Activated CD4-positive, alpha-beta T cell treated with anti-CD3 and anti-CD28 coated beads, Interleukin-2, amount 10 ng/mL, durations not matched to agents 7 days and 5 days (primary cell): ENCODE data around the gene ZCCHC9. TPM values are rescaled to one million over a fixed set of nuclear protein-coding genes. Genes with fewer than 3 reads are reported as not detected.

Experiments
- CTCF ChIA-PET: fragments of 350-600 bp; sonication (Branson Sonifier 250); formaldehyde crosslinking; loops from one replicate; lab custom pipeline; 2021; ENCODE audit warnings: antibody characterized with exemption; lab: Charles Lee
- POLR2A ChIA-PET: fragments of 350-600 bp; sonication (Branson Sonifier 250); formaldehyde crosslinking; loops from one replicate; lab custom pipeline; 2021; ENCODE audit warnings: antibody characterized with exemption; lab: Charles Lee
- DNase-seq: peaks from one replicate; pipeline ENCODE4 v3.0.0-alpha.2; 2020
- H3K27ac Mint-ChIP-seq: one replicate; pipeline ENCODE4 v1.8.0; 2021; ENCODE audit warnings: mild to moderate bottlenecking, moderate library complexity, mixed read lengths
- H3K27me3 Mint-ChIP-seq: one replicate; pipeline ENCODE4 v1.8.0; 2021; ENCODE audit warnings: mixed read lengths
- H3K36me3 Mint-ChIP-seq: one replicate; pipeline ENCODE4 v1.8.0; 2021; ENCODE audit warnings: low read depth, mixed read lengths
- H3K4me1 Mint-ChIP-seq: one replicate; pipeline ENCODE4 v1.8.0; 2021; ENCODE audit warnings: mixed read lengths
- H3K4me3 Mint-ChIP-seq: one replicate; pipeline ENCODE4 v1.8.0; 2021; ENCODE audit warnings: mild to moderate bottlenecking, moderate library complexity, mixed read lengths
- H3K9me3 Mint-ChIP-seq: one replicate; pipeline ENCODE4 v1.8.0; 2021; ENCODE audit warnings: mixed read lengths
- total RNA-seq, 2 experiments: library from RNA; stranded (reverse); gene quantifications; one replicate each; pipeline ENCODE4 v1.2.3, GENCODE V29; 2021

ZCCHC9 gene
- total RNA-seq, 2 experiments from 2014 or later = 33.6 to 35.2 TPM

DNA sequence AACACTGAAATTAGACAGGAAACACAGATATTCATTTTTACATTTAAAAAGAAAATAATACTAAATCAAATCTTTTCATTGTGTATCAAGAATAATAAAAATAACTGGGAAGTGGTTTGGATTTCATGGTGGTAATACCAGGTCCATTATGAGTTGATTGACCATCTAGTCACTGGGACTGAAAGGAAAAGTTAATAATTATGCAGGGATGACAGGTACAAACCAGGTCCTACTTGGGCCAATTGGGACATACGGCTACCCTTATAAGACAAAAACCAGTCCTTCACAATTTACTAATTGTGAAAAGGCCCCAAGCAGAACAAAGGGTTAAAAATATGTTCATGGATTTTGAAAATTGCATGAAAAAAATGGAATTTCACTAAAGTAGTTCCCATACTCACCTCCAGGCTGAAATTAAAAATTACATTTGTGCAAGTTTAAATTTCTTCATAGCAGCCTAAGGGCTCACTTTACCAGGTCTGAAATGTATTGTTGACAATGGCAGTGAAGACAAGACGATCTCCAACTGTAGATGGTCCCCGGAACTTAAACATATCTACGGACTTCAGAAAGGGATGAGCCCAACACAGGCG lies 44.1 kb downstream of the ZCCHC9 start:
- no peaks in the 10 kb centered on the region for H3K9me3 Mint-ChIP-seq
- DNase-seq = no peak
- H3K4me3 Mint-ChIP-seq = no peak overlapping the region
- CTCF ChIA-PET = no interaction called here
- no peaks in the 10 kb centered on the region for H3K36me3 Mint-ChIP-seq
- H3K27me3 Mint-ChIP-seq = peaks cover 2% of the 10 kb centered on the region
- POLR2A ChIA-PET = no interaction called here
- H3K4me1 Mint-ChIP-seq = no peaks in the 10 kb centered on the region
- H3K27ac Mint-ChIP-seq = no peak overlapping the region

DNA sequence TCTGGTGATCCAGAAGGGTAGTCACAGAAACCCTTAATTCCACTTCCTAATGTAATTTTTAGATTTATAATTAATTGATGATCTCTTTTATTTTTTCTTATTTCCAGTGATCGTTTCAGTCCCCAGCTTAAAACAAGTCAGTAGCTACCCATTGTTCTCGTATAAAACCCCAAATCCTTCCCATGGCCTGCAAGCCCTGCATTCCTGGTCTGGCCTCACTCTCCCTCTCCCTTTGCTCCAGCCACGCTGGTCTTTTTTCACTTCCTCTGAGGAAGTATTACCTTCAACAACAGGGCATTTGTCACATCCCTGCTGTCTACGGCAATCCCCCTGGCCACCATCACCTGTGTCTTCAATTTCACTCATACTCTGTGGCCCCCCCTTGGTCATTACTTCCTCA lies 47.8 kb downstream of the ZCCHC9 start:
- Mint-ChIP-seq H3K4me1 (no peaks in the 10 kb centered on the region), H3K27me3 (peaks cover 8% of the 10 kb centered on the region), H3K36me3 (no peaks in the 10 kb centered on the region), H3K27ac (no peak overlapping the region), H3K9me3 (no peaks in the 10 kb centered on the region), H3K4me3 (no peak overlapping the region)
- DNase-seq = no peak
- ChIA-PET CTCF (interaction anchor here (0.8 kb wide), 1 partner anchor 16 kb away, joined by 4 read pairs; no protein-coding TSS in a partner anchor), POLR2A (no interaction called here)

DNA sequence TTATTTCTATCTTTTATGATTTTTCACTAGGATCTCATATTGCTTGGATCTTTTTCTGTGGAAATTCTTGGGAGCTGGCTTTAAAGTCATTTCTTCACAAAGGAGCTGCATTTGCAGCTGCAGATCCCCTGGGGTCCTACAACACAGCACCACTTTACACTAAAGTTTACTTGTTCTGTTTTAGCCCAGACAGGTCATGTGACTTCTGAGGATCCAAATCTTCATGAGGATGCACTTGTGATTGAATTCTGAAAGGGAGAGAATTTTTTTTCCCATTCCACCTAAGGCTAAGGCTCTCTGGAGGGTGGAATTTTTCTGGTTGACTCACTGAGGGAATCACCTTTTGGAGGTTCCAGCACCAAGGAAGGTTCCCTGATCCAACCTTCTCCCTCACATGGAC lies 49.1 kb downstream of the ZCCHC9 start:
- no peak overlapping the region for H3K4me3 Mint-ChIP-seq
- H3K27me3 Mint-ChIP-seq = peaks cover 8% of the 10 kb centered on the region
- H3K27ac Mint-ChIP-seq = no peak overlapping the region
- no peak for DNase-seq
- H3K36me3 Mint-ChIP-seq = no peaks in the 10 kb centered on the region
- ChIA-PET CTCF (no interaction called here), POLR2A (no interaction called here)
- H3K9me3 Mint-ChIP-seq = no peaks in the 10 kb centered on the region
- H3K4me1 Mint-ChIP-seq = no peaks in the 10 kb centered on the region

DNA sequence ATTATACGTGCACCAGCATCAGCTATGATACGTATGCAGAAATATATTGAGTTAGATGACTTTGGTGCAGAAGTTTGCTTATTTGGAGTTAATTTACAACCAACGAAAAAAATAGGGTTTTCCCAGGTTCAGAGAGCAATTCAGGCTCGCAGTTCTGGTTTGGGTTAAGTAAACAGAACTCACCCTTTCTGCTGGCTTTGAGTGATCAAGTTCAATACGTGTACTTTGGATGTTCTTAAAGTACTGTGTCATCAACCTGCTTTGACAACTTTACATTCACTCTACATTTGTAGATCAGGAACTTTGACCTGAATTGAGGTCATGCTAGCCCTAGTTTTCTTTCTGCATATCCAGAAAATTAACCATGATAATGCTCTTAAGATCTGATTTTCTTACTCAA lies 51.8 kb downstream of the ZCCHC9 start:
- ChIA-PET CTCF (no interaction called here), POLR2A (no interaction called here)
- Mint-ChIP-seq H3K36me3 (no peaks in the 10 kb centered on the region), H3K4me1 (no peaks in the 10 kb centered on the region), H3K4me3 (no peak overlapping the region), H3K27me3 (peaks cover 7% of the 10 kb centered on the region), H3K27ac (no peak overlapping the region), H3K9me3 (no peaks in the 10 kb centered on the region)
- DNase-seq = no peak

DNA sequence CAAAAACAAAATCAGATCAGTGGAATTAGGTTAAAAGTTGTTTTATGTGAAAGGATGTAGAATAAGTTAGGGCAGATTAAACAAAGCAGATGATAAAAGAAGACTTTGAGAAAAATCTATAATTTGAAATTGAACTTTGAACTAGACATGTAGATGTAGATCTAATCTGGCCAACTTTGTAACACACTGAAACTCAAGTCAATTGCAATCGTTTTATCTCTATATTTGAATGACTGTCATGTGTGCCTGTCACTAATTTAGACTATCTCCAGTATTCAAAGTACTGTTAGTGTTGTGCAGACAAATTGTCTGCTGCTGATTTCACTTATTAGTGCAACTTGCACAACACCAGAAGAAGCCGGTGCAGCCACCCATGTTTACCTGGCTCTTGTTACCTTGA lies 52.7 kb downstream of the ZCCHC9 start:
- CTCF ChIA-PET = no interaction called here
- Mint-ChIP-seq H3K4me1 (no peaks in the 10 kb centered on the region), H3K9me3 (no peaks in the 10 kb centered on the region), H3K4me3 (no peak overlapping the region), H3K27me3 (peaks cover 7% of the 10 kb centered on the region), H3K27ac (no peak overlapping the region), H3K36me3 (no peaks in the 10 kb centered on the region)
- POLR2A ChIA-PET = interaction anchor here (0.6 kb wide), 1 partner anchor 617 kb away, joined by 9 read pairs; no protein-coding TSS in a partner anchor
- no peak for DNase-seq

DNA sequence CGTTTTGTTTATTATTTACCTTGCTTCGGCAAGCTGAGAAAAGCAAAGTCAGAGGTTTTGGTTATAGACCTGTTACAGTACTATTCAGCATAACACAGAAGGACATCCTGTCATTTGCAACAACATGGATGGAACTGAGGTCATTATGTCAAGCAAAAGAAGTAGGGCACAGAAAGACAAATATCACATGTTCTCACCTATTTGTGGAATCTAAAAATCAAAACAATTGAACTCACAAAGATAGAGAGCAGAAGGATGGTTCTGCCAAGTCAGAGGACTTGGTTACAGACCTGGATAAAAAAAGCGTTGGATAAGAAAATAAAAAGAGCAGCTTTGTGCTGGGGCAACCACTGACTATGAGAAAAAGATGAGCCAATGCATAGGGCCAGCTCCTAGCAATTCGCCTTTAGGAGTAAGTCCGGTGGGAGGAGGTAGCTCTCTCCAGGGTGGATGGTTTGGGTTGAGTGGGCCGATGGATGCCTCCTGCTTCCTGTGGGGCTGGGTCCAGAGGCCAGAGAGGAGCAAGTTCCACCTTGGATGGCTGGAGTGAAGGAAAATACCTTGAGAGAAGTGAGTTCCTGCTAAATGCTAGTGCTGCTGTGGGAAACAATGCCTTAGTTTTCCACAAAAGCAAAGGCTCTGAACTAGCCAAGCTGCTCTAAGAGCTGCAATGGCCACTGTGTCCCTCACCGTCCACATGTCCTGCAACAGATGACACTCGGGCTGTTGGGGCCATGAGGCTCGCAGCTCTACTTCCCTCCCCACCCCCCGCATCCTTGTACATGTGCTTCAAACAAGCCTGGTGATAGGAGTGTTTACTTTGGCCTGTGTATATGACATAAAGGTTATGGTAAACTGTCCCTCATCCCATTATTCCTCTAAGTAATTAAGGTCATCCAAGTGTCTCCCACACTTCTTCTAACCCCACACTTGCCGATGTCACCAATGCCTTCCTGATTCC lies 54.2 kb downstream of the ZCCHC9 start:
- H3K27me3 Mint-ChIP-seq = peaks cover 7% of the 10 kb centered on the region
- ChIA-PET CTCF (no interaction called here), POLR2A (no interaction called here)
- no peaks in the 10 kb centered on the region for H3K4me1 Mint-ChIP-seq
- no peak overlapping the region for H3K27ac Mint-ChIP-seq
- H3K4me3 Mint-ChIP-seq = no peak overlapping the region
- no peaks in the 10 kb centered on the region for H3K36me3 Mint-ChIP-seq
- no peaks in the 10 kb centered on the region for H3K9me3 Mint-ChIP-seq
- no peak for DNase-seq

DNA sequence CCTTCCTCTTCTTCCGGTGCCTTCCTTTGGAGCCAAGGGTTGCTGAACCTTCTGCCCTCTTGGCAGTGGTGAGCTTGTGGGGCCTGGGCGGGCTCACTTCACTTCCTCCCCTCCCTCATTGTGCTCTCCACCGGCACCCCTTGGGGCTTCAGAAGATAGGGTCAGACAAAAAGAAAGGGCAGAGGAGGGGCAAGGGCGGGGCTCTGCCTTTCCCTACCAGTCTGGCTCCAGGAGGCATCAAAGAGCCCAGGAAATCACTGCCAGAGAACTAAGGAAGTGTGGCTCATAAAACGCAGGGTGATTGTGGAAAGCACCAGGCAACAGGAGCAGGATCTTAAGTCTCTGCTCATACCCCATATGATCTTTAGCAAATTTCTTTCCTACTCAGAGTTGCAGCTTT lies 57.7 kb downstream of the ZCCHC9 start:
- ChIA-PET CTCF (no interaction called here), POLR2A (no interaction called here)
- Mint-ChIP-seq H3K9me3 (no peaks in the 10 kb centered on the region), H3K36me3 (no peaks in the 10 kb centered on the region), H3K4me1 (no peaks in the 10 kb centered on the region), H3K4me3 (no peak overlapping the region), H3K27ac (no peak overlapping the region), H3K27me3 (no peaks in the 10 kb centered on the region)
- no peak for DNase-seq

DNA sequence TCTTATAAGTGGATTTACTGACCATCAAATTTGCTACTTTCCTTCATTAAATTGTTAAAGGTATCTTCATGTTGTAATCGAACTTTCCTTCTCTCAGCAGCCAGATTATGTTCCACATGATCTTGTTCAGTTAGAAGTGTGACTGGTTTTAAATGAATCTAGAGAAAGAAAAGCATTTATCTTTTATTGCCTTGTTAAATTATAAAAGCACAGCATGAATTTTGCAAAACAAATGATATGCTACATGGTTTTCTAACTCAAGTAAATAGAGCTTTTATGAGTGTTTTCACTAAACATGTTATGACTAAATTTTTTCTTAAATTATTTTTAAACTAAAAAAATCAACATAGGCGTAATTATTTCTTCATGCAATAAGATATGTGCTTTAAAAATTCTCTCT lies 58.5 kb downstream of the ZCCHC9 start:
- Mint-ChIP-seq H3K4me1 (no peaks in the 10 kb centered on the region), H3K4me3 (no peak overlapping the region), H3K9me3 (no peaks in the 10 kb centered on the region), H3K27ac (no peak overlapping the region), H3K36me3 (no peaks in the 10 kb centered on the region), H3K27me3 (no peaks in the 10 kb centered on the region)
- POLR2A ChIA-PET = no interaction called here
- DNase-seq = no peak
- CTCF ChIA-PET = interaction anchor here (1.2 kb wide), 1 partner anchor 150 kb away, joined by 3 read pairs; no protein-coding TSS in a partner anchor

DNA sequence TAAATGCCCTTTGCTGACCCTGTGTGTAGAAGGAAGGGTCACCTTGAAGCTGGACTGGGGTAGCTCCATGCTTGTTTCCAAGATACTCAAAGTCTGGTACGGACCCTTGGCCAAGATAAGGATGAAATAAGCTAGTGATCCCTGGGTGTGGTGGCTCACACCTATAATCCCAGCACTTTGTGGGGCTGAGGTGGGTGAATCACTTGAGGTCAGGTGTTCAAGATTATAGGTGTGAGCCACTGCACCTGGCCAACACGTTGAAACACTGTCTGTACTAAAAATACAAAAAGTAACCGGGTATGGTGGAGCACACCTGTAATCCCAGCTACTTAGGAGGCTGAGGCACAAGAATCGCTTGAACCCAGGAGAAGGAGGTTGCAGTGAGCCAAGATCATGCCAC lies 59.3 kb downstream of the ZCCHC9 start:
- H3K27me3 Mint-ChIP-seq = no peaks in the 10 kb centered on the region
- ChIA-PET CTCF (interaction anchor here (0.8 to 1.2 kb wide), 2 partner anchors 151 to 228 kb away, joined by 3 read pairs; no protein-coding TSS in a partner anchor), POLR2A (no interaction called here)
- no peak for DNase-seq
- no peak overlapping the region for H3K27ac Mint-ChIP-seq
- H3K4me1 Mint-ChIP-seq = no peaks in the 10 kb centered on the region
- no peak overlapping the region for H3K4me3 Mint-ChIP-seq
- no peaks in the 10 kb centered on the region for H3K36me3 Mint-ChIP-seq
- no peaks in the 10 kb centered on the region for H3K9me3 Mint-ChIP-seq

DNA sequence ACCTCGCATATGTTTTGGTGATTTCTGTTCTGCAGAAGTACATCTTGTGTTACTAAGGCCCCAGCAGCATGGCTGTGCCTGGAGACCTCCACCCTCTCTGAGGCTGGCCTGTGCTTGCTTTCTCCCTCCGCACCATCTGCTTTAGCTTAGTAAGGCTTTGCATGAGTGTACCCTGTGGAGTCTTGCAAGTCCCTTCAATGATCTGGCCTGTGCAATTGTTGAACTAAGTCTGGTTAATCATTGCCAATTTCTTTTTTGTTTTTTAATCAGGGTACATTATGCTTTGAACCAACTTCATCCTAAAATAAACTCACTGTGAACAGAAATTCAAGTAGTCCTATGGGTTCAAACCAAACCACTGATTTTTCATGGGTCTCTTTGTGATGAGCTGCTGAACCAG lies 60.2 kb downstream of the ZCCHC9 start:
- Mint-ChIP-seq H3K4me1 (no peaks in the 10 kb centered on the region), H3K27ac (no peak overlapping the region)

More for the DNA sequence above, 60.2 kb downstream of the ZCCHC9 start:
- no peak overlapping the region for H3K4me3 Mint-ChIP-seq
- POLR2A ChIA-PET = no interaction called here
- peaks cover under 1% of the 10 kb centered on the region for H3K27me3 Mint-ChIP-seq
- H3K9me3 Mint-ChIP-seq = no peaks in the 10 kb centered on the region
- H3K36me3 Mint-ChIP-seq = no peaks in the 10 kb centered on the region
- no peak for DNase-seq
- CTCF ChIA-PET = no interaction called here

Other genes with a start within 250 kb of the ZCCHC9 start
- not detected for gene CKMT2, start 68.3 kb upstream of the ZCCHC9 start, total RNA-seq
- not detected for gene ACOT12, start 92.5 kb downstream of the ZCCHC9 start, total RNA-seq